ENCODE data around the gene COBL.

DNA sequence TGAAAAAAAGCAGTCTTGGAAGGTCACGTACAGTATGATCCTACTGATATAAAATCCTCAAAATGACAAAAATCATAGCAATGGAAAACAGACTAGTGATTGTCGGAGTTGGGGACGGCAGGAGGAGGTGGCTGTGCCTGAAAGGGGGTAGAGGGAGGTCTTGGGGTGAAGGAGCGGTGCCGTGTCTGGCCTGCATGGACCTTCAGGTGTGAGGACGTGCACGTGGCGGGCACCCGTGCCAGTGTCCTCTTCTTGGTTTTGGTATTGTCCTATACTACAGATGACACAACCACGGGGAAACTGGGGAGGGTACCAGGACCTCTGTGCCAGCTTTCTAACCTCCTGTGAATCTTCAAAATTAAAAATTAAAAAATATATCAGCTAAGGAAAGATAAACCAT, 73.0 kb downstream of the COBL start:
- TF ChIP-seq POLR2A (IDR thresholded peaks at IDR 0.05; ENCODE audit: low read depth, low read length) (no peak), POLR2AphosphoS5 (IDR thresholded peaks at IDR 0.05; ENCODE audit: low read depth, low read length) (no peak), TAF1 (IDR thresholded peaks at IDR 0.05; ENCODE audit: low read depth, low read length) (no peak)
